HG02885 (cell line): ENCODE results near the gene ASPDH.

Experiments
- ATAC-seq: cut with Tn5 transposase; IDR thresholded peaks from one replicate; pipeline ENCODE4 v1.9.1; 2021; ENCODE audit warnings: mild to moderate bottlenecking; ENCODE audit not compliant: unreplicated experiment, poor library complexity

Gene ASPDH

DNA sequence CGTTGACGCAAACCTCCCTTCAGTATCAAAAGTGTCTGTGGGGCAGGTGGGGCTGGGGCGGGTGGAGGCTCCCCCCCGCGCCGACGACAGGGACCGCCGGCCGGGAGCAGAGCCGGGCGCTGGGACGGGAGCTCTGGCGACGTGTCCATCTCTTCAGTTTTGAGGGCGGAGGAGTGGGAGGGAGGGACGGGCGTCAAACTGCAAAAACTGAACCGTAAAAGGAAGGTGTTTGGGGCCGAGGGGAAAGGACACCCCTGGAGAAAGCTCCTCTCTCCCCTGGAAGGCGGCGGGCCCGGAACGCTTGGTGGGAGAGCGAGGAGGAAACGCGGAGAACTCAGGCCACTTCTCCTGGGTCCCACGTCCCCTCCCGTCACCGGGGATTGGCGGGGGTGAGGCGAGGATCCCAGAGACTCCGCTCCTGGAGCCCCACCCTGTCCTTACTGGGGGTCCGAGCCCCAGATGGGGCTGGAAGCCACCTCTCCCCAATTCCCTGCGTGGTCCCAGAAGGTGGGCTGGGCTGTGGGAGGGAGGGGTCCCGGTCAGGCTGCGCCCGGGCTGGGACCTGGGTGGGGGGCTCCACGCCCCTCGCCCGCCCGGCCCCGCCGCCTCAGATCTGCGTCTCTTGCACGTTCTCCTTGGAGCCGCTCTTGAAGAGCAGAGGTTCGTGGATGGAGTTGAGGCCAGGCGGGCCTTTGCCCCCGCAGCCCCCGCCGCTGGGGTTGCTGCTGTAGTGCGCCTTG, 3.4 kb upstream of the ASPDH start:
- no peak for ATAC-seq

DNA sequence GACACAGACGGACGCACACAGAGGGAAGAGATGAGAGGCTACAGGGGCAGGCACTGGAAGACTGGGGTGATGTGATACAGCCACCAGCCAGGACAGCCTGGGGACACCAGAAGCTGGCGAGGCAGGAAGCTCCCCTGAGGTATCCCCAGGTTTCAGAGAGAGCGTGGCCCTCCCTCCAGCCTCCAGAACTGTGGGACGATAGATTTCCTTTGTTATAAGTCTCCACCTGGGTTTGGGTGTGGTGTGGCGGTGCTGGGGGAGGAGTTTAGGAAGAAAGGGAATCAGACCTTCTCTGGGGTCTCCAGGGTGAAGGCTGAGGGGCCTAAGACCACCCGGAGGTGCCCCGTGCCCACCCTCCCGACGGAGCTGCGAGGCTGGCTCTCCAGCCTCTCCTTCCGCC, 2.7 kb upstream of the ASPDH start:
- ATAC-seq: no peak

DNA sequence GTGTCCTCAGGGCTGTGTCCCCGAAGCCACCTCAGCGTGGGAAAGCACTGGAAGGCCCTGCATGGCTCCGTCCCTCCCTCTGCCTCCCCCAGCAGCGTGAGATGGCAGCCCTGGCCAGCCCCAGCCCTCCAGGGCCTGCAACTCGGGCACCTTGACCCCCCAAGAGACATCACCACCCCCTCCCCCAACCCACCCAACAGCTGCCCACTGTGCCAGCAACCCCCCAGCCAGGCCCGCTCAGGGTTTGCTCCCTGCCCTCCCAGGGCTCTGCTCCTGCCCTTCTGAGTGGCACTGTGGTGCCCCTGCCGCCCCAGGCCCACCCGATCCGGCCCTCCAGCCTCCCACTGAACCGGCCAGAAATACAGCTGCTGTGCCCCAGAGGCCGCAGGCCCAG, 1.5 kb upstream of the ASPDH start:
- ATAC-seq: no peak

DNA sequence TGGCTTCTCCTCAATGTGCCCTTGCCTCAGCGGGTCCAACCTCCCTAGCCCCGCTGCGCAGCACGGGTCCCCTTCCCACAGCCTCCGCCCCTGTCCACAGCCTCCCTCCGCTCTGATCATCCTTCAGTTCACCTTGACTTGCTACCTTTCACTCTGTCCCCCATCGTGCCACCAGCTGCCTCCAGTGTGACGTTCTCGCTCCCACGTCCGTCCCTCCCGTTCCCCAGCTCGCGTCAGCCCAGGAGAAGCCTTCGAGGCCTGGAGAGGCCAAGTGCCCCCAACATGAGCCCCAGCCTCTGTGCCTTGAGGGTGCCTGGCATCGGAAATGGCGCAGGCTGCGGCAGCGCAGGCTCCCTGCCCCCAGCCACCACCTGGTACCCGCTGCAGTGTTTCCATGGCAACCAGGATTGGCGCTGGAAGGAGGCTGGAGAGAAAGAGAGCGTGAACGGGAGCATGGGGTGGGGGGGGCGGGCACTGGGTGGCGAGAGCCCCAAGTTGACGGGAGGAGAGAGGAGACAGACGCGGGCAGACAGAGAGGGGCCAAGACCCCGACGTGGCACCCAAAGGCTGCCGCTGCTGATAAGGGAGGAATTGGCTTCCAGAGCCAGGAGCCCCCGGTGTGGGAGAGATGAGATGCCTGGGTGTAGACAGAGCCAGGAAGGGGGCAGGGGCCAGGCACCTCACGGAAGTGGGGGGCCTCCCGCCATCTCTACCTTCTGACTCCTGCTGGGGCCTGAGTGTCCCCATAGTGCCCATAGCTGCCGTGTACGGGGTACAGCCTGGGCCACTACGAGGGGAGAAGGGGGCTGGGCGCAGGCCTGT, 844 bp upstream of the ASPDH start:
- ATAC-seq: no peak

DNA sequence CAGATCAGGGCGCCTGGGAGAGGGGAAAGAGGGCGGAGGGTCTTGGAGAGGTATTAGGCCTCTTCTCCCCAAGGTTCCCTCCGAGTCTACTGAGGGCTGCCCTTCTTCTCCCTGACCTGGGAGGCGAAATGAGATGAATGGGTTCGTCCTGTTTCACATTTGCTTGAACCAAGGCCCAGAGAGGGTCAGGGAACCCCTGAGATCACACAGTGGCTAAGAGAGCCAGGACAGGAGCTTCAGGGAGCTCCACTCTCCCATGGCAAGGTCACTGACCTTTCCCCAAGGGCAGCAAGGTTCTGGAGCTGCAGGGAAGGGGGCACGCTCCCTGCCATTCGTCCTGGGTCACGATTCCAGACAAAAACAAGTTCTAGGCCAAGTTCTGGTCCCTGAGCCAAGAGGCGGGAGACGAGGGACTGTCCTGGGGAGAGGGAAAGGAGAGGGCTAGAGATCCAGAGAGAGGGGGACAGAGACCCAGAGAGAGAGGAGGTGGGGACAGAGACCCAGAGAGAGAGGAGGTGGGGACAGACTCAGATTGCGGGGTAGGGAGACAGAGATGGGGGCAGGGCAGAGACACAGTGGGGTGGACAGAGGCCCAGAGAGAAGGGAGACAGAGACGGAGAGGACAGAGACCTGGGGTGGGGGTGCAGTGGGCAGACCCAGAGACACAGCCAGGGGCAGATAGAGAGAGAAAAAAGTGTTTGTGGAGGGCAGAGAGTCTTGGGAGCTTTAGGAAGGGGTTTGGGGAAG, 541 bp downstream of the ASPDH start:
- ATAC-seq: no peak

DNA sequence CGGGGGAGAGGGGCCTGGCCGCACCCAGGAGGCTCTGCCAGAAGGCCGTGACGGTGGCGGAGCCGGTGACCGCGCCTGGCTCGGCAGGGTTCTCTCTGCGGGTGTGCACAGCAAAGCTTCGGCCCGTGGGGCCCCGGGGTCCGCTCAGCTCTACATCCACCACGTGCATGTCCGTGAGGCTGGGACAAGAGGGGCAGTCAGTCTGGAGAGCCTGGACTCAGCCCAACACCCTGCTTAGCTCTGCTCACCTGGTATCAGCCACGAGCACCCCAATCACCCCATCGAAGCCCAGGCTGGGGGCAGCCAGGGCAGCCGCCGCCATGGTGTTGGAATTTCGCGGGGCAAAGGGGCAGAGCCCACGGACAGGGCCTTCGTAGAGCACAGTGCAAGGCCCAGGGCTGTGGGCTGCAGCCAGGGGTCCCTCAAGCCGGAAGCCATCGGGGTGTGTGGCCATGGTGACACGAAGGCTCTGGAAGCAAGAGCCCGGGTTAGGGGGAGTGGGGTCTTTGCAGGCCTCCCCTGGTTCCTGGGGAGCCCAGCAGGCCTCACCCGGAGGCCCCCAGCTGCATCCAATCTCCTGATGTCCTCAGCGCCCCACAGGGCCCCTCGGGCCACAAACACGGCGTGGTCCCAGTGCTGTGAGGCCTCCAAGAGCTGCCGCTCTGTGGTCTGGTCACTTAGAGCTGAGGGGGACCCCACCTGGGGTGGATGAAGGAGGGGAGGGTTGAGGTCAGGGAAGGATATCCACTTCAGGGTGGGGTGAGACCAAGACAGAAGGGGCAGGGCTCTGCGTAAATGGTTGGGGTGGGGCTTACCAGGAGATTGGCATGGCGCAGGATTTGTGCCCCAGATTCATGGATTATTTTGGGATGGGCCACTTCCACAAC, 1.4 kb downstream of the ASPDH start:
- no peak for ATAC-seq

DNA sequence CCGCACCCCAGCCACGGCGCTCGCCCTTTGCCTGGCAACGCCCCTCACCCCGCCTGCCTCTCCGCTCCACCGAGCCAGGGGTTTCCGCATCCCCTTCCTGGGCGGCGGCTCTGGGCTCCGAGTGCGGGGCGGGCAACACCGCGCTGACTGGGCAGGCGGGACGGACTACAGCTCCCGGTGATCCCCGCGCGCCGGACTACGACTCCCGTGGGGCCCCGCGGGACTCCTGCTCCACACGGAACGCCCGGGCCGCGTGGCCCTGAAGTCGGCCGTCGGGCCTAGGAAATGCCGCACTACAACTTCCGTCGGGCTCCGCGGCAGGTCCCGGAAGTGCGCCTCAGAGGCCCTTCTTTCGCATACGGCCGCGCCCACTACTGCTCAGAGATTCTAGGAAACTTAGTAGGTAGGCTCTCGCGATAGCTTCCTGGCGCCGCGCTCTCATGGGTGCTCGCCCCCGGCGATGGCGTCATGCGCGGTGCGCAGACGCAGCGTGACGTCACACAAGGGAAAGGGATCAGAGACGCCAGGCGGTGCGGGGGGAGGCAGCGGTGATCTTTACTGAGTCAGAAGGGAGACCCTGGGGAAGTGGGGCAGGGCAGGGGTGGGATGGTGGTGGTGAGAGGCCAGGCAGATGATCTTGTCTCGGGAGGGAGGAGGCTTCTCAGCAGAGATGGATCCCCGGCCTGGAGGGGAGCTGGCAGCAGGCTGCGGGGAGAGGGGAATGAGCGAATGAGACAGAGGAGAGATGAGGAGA, 2.5 kb downstream of the ASPDH start, which contains the start of gene JOSD2:
Gene JOSD2, minus strand, starts transcription at position 123 of the 754 bp plus-strand sequence. CDS start 760 bp downstream, outside the sequence.
- ATAC-seq: peak; percentile 91

DNA sequence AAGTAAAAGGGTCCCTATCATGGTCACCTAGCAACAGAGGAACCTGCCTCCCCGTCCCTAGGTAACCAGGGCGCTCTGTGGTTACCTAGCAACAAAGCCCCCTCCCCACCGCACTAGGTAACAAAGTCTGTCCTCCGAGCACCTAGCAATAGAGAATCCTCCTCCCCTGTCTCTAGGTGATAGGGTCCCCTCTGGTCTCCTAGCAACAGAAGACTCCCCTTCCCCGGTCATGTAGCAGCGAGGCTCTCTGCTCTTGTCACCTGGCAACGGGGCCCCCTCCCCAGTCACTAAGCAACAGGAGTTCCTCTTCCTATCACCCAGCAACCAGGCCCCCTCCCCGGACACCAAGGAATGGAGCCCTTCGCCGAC, 3.0 kb downstream of the ASPDH start:
- no peak for ATAC-seq

DNA sequence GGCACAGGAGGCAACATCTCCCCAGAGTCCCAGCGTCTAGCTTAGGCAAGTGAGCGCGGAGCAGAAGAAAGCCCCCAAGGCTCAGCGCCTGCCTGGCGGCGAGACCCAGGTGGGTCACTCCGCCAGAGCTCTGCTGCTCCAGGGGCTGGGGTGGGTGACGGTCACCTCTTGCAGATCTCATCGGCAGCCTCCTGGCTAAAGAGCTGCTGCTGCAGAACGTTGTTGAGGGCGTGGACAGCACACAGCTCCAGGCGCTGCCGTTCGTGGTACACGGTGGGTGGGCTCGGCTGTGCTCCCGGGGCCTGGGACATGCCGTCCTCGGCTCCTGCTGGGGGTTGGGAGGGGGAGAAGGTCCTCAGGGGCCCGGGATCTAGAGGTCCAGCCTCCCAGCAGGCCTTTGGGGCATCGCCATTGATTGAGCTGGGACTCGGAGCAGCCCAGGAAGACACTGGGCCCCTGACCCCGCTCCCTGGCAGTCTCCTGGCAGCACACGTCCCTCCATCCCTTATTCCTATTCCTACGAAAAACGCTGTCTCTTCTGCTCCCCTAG, 3.5 kb downstream of the ASPDH start:
- ATAC-seq: no peak

DNA sequence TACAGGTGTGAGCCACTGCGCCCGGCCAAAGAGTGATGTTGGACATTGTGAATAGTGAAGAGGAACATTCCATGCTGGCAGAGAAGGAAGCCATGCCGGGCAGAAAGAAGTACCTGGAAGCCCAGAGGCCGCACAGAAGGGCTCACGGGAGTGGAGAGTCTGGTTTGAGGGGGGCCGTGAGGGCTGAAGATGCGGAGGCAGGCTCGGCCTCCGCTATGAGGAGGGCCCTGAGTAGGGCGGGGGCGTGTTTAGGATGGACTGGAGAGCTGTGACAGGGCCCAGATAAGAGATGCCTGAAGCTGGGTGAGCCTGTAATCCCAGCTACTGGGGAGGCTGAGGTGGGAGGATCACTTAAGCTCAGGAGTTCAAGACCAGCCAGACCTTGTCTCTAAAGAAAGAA, 4.3 kb downstream of the ASPDH start:
- no peak for ATAC-seq

DNA sequence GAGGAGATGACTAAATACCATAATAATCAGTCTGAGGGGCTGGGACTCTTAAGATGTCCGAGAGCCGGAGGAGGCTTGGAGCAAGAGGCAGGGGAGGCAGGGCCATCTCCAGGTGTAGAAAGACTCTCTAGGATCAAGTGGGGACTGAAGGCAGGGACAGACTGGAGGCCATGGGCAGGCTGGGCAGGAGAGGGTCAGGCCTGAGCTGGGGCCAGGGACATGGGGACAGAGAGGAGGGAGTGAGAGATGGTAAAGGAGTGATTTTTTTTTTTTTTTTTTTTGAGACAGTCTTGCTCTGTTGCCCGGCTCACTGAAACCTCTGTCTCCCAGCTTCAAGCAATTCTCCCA, 4.9 kb downstream of the ASPDH start:
- ATAC-seq: no peak

DNA sequence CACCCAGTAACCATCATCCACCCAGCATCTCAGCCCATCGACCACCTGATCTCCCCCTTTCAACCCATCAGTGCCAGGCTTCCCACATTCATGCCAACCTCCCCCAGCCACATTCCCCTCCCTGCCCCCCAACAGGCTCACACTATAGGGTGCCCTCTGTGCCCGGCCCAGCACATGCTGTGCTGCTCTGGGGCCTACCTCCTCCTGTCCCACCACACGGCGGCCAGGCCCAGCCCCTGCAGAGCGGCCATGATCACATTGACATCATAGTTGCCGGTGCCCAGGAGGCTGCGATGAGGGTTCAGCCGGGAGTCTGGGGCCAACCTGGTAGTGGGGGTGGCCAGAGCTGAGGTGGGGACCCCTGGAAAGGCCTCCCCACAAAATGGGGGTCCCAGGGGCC, 6.3 kb downstream of the ASPDH start:
- no peak for ATAC-seq

DNA sequence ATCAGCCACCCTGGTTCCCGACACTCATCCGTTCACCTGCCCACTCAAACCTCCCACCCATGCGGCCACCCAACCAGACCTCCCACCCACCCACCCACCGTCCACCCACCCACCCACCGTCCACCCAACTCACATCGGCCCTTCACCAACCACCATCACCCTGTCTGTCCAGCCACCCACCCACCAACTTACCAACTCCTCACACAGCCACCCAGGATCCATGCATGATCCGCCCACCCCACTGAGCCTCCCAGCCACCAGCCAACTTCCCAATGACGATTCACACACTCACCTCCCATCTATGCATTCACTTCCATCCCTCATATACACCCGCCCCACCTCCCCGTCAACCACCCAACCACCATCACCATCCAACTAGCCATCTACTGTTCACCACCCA, 7.0 kb downstream of the ASPDH start:
- ATAC-seq: no peak

DNA sequence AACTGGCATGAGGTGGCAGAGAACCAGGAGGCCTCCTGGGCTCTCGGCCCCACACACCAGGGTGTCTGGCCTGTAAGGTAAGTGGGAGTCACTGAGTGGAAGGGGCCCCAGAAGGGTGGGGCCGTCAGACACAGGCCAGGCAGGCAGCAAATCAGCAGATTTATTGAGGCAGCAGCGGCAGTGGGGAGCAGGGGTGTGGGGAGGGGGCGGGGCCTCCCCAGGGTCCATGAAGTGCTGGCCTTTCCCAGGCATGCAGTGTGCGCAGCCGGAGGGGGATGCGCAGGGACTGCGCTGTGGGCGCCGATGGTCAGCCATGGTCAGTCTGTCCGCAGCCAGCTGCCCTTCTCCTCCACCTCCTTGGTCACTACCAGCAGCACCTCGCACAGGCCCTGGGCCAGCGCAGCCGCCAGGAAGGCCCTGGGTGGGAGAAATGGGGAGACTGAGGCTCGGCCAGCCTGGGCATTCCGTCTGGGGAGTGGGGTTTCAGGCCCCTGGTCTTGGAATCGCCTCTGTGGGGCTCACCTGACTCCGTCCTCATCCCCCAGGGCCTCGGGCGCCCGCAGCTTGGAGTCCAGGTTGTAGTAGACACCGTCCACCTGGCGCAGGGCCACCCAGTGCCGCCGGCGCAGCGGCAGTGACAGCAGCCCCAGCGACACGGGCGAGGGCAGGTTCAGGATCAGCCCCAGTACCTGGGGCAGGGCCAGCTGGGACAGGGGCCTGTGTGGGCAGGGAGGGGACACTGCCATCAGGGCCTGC, 7.7 kb downstream of the ASPDH start:
- no peak for ATAC-seq

DNA sequence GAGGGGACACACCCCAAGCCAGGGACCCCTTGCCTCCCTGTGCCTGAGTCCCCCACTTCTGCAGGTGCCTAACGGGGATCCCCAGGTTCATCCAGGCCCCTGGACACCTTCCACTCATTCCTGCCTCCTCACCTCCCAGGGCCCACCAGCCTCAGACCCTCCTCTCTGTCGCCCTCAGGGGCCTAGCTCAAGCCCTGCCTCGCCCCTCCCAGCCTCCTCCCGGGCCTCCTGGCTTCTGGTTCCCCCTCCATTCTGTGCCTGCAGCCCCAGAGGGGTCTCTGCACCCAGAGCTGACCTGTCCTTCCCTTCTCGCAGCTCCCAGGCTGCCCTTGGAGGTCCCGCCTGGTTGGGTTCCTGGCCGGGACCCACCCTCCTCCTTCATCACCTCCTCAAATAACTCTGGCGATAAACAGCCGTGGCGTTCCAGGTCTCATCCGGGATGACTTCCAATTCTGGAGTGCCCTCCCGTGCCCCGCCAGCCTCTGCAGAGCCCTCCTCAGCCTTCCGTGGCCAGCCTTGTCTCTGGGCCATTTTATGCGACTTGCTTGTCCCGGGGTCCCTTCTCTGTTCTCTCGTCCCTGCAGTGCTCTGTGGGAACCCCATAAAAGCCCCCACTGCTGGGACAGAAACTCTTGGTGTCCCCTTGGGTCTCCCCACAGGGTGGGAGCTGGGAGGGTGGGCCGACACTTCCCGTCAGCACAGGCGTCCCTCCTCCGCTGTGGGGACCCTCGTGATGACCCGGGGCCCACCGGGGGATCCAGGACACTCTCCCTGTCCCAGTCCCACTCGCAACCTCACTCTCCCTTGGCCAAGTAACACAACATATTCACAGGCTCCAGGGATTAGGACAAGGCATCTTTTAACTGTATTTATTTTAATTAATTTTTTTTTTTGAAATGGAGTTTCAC, 11.9 kb downstream of the ASPDH start:
- no peak for ATAC-seq

DNA sequence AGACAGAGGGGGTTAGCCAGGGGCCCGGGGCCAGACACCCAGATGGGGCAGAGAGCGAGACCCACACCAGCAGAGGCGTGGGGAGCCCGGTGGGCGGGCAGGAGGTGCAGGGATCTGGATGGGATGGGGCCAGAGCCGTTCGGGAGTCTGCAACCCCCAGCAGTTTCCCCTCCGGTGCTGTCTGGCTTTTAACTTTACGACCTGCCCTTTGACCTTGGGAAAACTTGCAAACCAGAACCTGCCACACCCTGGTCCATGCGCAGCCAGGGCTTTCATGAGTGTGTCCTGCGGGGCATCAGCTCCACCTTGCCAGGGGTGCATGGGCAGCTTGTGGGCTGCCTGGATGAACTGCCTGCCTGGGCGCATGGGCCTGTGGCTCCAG, 12.5 kb downstream of the ASPDH start:
- no peak for ATAC-seq

DNA sequence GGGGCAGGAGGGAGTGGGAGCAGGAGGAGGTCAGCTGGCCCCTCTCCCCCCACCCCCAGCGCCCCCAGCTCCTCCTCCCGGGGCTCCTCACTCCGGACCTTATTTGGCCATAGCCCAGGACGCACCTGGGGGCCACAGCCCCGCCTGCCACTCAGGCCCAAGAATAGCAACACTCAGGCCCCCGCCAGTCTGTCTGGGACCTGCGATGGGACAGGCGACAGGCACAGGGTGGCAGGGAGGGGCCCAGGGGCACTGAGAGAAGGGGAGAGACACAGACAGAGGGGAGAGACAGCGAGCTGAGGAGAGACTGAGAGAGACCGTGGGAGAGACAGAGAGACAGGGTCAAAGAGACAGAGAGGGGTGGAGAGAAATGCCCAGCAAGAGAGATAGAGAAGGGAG, 13.0 kb downstream of the ASPDH start:
- no peak for ATAC-seq
